Suppressor macrophage treated with lipopolysaccharide for 1 hour (primary cell): ENCODE data around the gene KLF7.

Source experiments
- DNase-seq, 3 donors: peaks; one replicate each; pipeline ENCODE4 v3.0.0-alpha.2; 2020 to 2022

KLF7 gene

GRCh38 chr2:207123776-207124391 is 41.9 kb downstream of the KLF7 start:
- no peak for DNase-seq

DNA sequence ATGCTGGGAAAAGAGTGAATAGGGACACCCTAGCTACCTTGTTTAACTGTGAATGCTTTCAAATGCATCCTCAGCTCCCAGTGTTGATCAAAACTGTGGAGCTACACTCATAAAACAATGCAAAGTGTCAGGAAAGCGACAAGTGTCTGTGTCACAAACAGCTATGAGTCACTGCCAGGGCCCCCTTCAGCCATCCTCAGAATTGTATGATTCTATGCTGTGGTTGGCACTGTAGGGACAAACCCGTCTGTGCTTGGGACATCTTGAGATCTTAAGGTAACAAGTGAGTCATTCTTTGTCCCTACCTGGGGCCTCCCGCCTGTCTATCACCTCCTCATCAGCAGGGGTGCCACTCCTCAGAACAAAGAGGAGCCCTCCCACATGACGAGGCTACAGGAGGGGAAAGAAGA is 42.4 kb downstream of the KLF7 start:
- DNase-seq, result peak in 1 of 3 donors; percentile 22

DNA sequence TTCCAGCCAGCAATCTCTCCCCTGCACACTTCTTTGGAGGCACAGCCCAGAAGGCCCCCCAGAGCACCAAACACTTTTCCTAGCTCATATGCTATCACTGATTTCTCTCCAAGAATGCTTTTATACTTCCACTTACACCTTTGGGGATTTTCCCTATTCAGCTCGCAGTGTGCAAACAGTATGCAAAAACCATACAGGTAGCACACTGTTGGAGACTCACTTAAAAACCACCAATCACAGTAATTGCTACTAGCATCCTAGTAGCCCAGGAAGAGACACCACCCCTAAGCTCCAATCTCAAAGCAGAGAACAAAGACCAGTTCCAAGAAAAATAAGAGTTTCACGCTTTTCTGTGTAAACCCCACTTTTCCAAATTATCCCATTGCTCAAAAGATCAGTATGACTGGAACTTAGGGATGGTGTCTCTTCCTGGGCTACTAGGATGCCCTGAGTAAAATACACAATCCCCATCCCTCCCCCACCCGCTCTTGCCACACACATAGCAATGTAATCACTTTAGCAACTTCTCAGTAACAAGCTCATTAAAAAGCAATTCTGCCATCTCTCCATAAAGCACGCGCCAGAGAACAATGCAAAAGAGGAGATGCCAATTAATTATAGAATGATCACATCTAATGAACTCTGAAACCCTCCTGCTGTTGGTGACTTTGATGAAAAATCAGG is 43.0 kb downstream of the KLF7 start:
- DNase-seq, result no peak

GRCh38 chr2:207121784-207122183 is 44.0 kb downstream of the KLF7 start:
- no peak for DNase-seq

DNA sequence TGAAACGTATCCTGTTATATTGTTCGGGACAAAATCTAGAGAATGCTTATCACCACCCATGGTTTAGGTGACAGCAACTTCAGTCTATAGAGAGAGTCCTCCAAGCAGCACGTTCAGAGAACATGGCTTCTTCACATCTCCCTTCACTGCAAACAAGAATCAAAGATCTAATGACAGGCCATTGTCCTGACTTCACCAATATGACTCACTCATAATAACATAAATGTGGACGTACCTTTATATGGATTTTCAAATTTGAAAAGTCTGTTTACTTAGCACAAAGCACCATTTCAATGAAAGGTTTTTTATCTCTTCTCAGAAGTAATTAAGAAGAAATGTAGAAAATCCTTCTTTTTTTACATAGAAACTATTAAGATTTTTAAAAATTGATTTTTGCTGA is 46.7 kb downstream of the KLF7 start:
- no peak for DNase-seq

- DNase-seq, result no peak
Observed at GRCh38 chr2:207117668-207118067, 48.1 kb downstream of the KLF7 start.

GRCh38 chr2:207115715-207116364 is 49.9 kb downstream of the KLF7 start:
- no peak for DNase-seq

DNA sequence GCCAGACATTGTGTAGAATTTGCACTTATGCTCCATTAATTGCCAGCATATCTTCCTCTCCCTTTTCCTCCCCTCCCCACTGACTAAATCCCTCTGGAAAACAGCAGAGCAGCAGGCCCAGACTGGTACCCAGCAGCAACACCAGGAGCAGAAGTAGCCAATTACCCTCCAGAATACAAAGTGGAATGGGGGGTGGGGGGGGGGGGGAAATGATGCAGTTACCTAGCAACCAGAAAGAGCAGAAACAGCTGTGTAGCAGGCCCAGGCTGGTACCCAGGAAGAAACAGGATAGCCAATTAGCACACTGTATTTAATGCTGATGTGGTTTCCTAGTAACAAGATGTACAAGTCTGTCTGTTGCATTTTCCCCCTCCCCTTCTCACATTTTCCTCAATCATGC is 52.3 kb downstream of the KLF7 start:
- DNase-seq, result no peak

- DNase-seq, result no peak
Observed at GRCh38 chr2:207112785-207113184, 53.0 kb downstream of the KLF7 start.

DNA sequence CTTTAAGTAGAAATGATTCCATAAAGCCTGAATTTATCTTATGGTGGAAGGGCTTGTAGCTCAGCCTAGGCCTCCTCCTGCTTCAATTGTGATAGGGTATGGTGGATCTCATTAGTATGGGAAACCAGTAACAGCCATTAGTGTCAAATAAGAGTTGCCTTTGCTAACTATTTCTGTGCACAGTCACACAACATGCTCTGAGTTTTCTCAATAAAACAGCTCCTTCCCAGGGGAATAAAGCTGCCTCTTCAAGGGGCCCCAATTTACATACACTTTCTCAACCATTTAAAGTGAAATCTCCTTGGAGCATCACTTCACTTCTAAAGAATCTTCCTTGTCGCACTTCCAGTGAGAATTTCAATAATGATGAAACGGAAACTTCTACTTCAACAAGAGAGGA is 53.4 kb downstream of the KLF7 start:
- no peak for DNase-seq

DNA sequence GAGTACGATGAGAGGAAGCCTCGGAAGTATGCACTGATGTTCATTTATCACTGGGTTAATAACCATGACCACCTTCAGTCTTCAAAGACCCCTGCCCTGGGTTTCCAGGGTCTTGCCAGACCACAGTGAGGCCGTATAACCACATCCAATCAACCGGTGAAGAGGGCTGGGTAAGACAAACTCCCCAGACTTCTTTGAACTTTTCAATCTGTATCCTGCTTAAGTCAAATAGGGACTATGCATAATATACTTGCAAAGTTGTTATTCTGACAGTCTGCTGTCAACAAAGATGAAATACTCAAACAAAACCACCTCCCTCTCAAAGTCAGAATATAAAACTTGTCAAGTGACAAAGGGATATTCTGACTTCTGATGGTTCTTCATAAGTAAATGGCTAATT is 54.0 kb downstream of the KLF7 start:
- no peak for DNase-seq

DNA sequence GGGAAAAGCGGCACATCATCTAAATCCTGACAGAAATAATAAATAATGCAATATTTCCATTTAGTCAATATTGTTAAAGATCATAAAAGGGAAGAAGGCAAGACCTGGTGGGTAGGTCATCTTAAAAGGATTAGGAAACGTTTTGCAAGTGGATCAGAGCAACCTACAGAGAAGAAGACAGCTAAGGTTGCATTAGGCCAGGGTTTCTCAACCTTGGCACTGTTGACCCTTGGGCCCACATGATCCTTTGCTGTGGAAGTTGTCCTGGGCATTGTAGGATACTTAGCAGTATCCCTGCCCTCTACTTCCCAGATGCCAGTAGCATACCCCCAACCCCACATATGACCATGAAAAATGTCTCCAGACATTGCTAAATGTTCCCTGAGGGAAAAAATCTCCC is 55.0 kb downstream of the KLF7 start:
- DNase-seq, result peak in 1 of 3 donors; percentile 28

GRCh38 chr2:207110310-207110709 is 55.4 kb downstream of the KLF7 start:
- peak in 1 of 3 donors; percentile 21 for DNase-seq

DNA sequence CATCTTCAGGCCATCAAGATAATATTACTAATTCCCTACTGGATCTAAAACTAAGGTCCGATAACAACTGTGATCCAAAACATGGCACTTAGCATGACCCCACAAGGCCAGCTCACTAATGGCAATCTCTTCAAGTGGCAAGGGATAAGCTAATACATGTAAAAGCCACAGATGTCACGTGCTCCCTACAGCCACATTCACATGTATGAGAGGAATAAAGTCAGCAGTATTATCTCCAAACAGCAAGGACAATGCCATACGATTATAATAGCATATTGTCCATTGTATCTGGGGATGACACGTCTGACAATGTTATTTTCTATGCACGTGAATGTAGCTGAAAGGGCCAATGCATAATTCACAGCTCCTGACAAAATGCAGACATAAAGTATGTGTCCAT is 56.0 kb downstream of the KLF7 start:
- no peak for DNase-seq

DNA sequence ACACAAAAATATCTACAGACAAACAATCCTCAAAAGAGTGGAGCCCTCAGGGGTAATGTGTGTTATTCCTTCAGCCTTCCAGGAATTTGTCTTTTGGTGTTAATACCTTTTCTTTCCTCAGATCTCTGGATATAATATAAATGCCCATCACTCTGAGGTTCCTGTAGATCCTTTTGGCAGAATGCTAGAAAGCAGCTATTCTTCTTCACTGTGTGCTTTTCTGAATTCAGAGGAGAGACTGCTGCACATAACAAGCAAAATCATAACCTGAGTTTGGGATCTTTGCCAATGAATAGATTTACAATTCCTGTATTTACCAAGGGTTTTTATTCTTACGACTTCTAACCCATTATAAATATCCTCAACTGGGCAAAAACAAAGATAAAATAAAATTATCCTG is 57.3 kb downstream of the KLF7 start:
- DNase-seq, result no peak

DNA sequence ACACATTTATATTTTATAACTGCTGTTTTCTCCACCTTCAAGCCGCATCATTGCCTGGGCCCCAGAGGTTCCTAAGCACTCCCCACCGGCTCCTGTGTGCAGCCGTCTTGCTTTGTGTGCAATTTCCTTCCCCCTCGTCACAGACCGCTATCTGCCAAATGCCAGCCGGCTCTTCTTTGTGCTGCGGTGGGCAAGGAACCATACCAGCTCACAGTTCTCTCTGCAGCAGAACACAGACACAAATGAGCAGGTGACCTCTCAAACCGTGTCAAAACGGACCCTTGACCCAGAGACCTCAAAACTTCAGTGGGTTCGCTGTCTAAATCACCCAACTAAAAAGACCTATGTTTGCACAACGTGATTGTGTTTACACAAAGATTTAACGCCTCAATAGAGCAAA is 58.2 kb downstream of the KLF7 start:
- DNase-seq, result no peak

GRCh38 chr2:207107131-207107530 is 58.6 kb downstream of the KLF7 start:
- DNase-seq, result no peak

- DNase-seq, result no peak
Observed at GRCh38 chr2:207103132-207103531, 62.6 kb downstream of the KLF7 start.

DNA sequence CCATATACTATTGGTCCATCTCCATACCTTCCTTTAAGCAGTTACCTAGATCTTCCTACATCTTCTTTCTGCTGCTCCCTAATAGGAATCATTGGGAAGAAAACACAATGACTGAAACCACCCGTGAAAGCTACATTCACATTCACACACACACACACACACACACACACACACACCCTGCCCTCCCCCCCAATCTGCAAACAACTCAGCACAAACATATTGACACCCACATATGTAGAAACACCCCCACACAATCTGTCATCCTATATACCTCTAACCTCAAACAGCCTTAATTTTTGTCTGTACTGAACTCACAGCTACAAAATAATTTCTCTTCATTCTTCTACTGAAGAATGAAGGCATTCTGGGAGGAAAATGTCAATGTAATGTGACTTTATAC is 63.8 kb downstream of the KLF7 start:
- no peak for DNase-seq

DNA sequence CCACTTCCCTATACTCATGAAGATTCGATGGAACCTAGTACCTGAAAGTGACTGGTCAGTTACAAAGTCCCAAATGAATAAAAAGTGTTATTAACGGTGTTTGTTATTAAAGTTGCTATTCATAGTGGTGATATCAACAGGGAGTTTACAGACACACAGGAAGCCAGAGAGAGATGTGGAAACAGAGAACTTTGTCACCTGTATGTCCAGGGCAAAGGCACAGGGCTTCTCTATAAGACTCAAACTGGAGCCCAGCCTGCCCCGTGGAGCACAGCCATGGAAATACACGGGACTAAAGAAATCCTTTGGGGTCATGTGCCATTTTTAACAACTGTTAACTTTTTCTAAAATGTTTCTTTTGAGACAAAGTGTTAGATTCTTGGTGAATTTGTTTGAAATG is 68.5 kb downstream of the KLF7 start:
- DNase-seq, result no peak

GRCh38 chr2:207095963-207096362 is 69.8 kb downstream of the KLF7 start:
- no peak for DNase-seq

GRCh38 chr2:207093234-207093633 is 72.5 kb downstream of the KLF7 start:
- no peak for DNase-seq

DNA sequence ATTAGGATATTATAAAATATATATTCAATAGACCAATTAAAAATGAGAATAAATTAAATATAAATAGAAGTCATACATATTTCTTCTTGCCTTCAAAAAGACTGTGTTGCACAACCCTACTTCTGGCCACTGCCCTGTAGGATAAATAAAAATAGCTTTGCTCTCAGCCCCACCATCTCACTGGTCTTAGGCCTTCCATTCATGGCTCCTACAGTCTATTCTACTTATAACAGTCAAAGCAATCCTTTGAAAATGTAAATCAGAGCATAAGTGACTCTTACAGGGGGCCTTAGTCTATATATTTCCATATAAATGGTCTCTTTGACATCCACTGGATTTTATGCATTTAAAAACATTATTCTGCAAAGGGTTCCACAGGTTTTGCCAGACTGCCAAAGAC is 72.9 kb downstream of the KLF7 start:
- no peak for DNase-seq

DNA sequence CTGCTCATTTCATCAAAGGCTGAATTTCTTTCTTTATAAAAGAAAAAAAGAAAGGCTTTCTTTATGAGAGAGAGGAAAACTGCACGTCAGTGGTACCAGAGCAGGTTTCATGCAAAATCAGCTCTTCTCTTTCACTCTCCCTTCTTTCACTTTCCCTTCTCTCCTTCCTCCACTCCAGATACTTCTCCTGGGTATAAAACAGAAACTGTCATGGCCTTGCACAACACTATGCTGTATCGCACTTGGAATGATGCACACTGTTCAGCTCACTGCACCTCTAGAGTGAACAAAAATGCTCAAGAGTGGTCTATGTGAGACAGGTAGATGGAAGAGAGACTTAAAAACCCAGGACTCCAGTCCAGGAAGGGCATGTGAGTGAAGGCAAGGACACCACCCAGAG is 73.8 kb downstream of the KLF7 start:
- peak in 2 of 3 donors; percentile 23 to 31 for DNase-seq

- DNase-seq, result peak in 1 of 3 donors; percentile 30
Observed at GRCh38 chr2:207091176-207091575, 74.6 kb downstream of the KLF7 start.
